Measurements from ENCODE around the gene MEF2C. TPM values are rescaled to one million over a fixed set of nuclear protein-coding genes. Genes with fewer than 3 reads are reported as not detected.

Gene MEF2C
- total and polyA plus RNA-seq, 2 of the 13 experiments (the other 11 are each of a cell fraction or from before 2014, with no cell fraction given), result 0.02 TPM; not detected in 1

DNA sequence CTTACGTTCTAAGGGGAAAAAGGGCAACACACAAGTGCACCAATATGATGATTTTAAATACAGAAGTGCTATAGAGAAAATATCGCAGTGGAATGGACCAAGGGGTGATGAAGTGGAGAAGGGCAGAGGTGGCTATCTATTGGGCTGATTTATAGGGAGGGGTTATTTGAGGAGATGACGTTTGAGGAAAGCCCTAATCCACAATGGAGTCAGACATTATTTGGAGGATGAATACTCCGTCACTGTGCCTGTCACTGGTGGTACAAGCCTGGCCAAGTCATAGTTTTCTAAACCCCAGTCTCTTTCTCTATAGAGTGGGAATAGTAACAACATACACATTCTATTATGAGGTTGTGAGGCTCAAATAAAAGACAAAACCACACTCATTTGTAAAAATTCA lies 48.5 kb downstream of the MEF2C start (continued):
- TF ChIP-seq, protein P1, sequence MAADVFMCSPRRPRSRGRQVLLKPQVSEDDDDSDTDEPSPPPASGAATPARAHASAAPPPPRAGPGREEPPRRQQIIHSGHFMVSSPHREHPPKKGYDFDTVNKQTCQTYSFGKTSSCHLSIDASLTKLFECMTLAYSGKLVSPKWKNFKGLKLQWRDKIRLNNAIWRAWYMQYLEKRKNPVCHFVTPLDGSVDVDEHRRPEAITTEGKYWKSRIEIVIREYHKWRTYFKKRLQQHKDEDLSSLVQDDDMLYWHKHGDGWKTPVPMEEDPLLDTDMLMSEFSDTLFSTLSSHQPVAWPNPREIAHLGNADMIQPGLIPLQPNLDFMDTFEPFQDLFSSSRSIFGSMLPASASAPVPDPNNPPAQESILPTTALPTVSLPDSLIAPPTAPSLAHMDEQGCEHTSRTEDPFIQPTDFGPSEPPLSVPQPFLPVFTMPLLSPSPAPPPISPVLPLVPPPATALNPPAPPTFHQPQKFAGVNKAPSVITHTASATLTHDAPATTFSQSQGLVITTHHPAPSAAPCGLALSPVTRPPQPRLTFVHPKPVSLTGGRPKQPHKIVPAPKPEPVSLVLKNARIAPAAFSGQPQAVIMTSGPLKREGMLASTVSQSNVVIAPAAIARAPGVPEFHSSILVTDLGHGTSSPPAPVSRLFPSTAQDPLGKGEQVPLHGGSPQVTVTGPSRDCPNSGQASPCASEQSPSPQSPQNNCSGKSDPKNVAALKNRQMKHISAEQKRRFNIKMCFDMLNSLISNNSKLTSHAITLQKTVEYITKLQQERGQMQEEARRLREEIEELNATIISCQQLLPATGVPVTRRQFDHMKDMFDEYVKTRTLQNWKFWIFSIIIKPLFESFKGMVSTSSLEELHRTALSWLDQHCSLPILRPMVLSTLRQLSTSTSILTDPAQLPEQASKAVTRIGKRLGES (CRISPR knock-in tag; IDR thresholded peaks at IDR 0.05; ENCODE audit: borderline replicate concordance), result no peak
- TF ChIP-seq CENPT (CRISPR knock-in tag; IDR thresholded peaks at IDR 0.05; ENCODE audit: low read depth), result no peak
- no peak for TF ChIP-seq ZNF850 (CRISPR knock-in tag; conservative IDR thresholded peaks at IDR 0.05)
- TF ChIP-seq, protein P2, sequence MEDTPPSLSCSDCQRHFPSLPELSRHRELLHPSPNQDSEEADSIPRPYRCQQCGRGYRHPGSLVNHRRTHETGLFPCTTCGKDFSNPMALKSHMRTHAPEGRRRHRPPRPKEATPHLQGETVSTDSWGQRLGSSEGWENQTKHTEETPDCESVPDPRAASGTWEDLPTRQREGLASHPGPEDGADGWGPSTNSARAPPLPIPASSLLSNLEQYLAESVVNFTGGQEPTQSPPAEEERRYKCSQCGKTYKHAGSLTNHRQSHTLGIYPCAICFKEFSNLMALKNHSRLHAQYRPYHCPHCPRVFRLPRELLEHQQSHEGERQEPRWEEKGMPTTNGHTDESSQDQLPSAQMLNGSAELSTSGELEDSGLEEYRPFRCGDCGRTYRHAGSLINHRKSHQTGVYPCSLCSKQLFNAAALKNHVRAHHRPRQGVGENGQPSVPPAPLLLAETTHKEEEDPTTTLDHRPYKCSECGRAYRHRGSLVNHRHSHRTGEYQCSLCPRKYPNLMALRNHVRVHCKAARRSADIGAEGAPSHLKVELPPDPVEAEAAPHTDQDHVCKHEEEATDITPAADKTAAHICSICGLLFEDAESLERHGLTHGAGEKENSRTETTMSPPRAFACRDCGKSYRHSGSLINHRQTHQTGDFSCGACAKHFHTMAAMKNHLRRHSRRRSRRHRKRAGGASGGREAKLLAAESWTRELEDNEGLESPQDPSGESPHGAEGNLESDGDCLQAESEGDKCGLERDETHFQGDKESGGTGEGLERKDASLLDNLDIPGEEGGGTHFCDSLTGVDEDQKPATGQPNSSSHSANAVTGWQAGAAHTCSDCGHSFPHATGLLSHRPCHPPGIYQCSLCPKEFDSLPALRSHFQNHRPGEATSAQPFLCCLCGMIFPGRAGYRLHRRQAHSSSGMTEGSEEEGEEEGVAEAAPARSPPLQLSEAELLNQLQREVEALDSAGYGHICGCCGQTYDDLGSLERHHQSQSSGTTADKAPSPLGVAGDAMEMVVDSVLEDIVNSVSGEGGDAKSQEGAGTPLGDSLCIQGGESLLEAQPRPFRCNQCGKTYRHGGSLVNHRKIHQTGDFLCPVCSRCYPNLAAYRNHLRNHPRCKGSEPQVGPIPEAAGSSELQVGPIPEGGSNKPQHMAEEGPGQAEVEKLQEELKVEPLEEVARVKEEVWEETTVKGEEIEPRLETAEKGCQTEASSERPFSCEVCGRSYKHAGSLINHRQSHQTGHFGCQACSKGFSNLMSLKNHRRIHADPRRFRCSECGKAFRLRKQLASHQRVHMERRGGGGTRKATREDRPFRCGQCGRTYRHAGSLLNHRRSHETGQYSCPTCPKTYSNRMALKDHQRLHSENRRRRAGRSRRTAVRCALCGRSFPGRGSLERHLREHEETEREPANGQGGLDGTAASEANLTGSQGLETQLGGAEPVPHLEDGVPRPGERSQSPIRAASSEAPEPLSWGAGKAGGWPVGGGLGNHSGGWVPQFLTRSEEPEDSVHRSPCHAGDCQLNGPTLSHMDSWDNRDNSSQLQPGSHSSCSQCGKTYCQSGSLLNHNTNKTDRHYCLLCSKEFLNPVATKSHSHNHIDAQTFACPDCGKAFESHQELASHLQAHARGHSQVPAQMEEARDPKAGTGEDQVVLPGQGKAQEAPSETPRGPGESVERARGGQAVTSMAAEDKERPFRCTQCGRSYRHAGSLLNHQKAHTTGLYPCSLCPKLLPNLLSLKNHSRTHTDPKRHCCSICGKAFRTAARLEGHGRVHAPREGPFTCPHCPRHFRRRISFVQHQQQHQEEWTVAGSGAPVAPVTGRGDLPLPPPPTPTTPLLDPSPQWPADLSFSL (CRISPR knock-in tag; IDR thresholded peaks at IDR 0.05), result no peak
- TF ChIP-seq ZNF367 (CRISPR knock-in tag; IDR thresholded peaks at IDR 0.05; ENCODE audit: borderline replicate concordance), result no peak
